HUES48 (cell line): ENCODE measurements around the gene KRTAP12-3.
"Not testable (repeated sequence)": the region's sequence is repeated elsewhere in the genome, so short reads cannot be mapped to it uniquely, and the experiment has no call there.

Source experiments
- H3K27ac ChIP-seq: one replicate; pipeline ENCODE4 v1.7.0; 2013; ENCODE audit warnings: low read depth, low read length, inconsistent platforms
- H3K27me3 ChIP-seq: 2 replicates; pipeline ENCODE4 v1.6.1; 2013; ENCODE audit warnings: mild to moderate bottlenecking, low read length; ENCODE audit not compliant: control insufficient read depth, insufficient read depth
- H3K36me3 ChIP-seq: 2 replicates; pipeline ENCODE4 v1.6.1; 2013; ENCODE audit warnings: low read length; ENCODE audit not compliant: control insufficient read depth, insufficient read depth
- H3K4me1 ChIP-seq: 2 replicates; pipeline ENCODE4 v1.6.1; 2013; ENCODE audit warnings: mild to moderate bottlenecking, low read length; ENCODE audit not compliant: control insufficient read depth, insufficient read depth
- H3K4me3 ChIP-seq: 2 replicates; pipeline ENCODE4 v1.5.1; 2013; ENCODE audit warnings: mild to moderate bottlenecking, low read depth, low read length
- H3K9ac ChIP-seq: 2 replicates; pipeline ENCODE4 v1.6.1; 2013; ENCODE audit warnings: mild to moderate bottlenecking, low read depth, low read length, moderate library complexity
- H3K9me3 ChIP-seq: 2 replicates; pipeline ENCODE4 v1.6.1; 2013; ENCODE audit warnings: low read length; ENCODE audit not compliant: control insufficient read depth, insufficient read depth

KRTAP12-3 gene

DNA sequence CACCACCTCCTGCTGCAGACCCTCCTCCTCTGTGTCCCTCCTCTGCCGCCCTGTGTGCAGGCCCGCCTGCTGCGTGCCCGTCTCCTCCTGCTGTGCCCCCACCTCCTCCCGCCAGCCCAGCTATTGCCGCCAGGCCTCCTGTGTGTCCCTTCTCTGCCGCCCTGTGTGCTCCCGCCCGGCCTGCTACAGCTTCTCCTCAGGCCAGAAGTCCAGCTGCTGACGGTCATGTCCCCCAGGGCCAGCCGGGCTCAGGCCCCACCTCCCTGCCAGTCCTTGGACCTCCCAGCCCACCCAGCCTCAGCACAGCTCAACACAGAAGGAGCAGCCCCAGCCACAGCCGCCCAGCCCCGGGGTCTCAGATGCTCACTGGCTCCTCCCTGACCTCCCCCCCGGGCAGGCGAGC lies 29.9 kb upstream of the KRTAP12-3 start:
- H3K9me3 ChIP-seq = peaks cover 20% of the 10 kb centered on the region

DNA sequence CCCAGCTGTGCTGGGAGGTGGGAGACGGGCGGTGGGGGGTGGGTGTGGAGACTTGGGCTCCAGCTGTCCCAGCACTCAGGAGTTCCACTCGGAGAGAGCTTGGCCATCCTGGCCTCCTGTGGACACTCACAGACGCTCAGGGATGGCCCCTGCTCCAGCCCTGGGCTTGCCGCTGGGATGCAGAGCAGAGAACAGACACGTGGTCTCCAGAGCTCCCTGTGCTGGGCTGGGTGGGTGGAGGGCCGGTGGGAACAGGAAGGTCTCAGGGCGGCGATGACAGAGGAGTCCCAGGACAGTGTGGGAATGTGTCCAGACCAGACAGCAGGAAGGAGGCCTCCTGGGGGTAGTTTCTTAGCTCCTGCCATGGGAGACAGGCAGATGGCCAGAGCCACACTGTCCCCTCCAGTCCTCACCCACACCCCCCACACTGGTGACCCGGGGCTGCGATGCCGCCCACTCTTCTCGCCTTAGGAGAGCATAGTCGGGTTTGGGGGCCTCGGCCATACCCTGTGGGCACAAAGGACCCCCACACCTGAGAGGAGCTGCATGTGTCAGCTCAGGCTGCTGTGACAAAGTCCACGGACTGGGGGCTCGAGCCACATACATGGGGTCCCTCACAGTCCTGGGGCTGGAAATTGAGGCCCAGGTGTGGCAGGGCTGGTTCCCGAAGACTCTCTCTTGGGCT lies 28.9 kb upstream of the KRTAP12-3 start:
- no peak overlapping the region for H3K27ac ChIP-seq
- H3K4me1 ChIP-seq = no peaks in the 10 kb centered on the region
- no peak overlapping the region for H3K4me3 ChIP-seq
- peaks cover 10% of the 10 kb centered on the region for H3K9me3 ChIP-seq
- no peaks in the 10 kb centered on the region for H3K27me3 ChIP-seq
- no peak overlapping the region for H3K9ac ChIP-seq
- no peaks in the 10 kb centered on the region for H3K36me3 ChIP-seq

More for the DNA sequence above, 29.9 kb upstream of the KRTAP12-3 start:
- H3K4me3 ChIP-seq, H3K4me1 ChIP-seq, H3K27ac ChIP-seq, H3K36me3 ChIP-seq, H3K9ac ChIP-seq, H3K27me3 ChIP-seq: not testable (repeated sequence)

GRCh38 chr21:44630440-44630839 lies 27.3 kb upstream of the KRTAP12-3 start:
- H3K9ac ChIP-seq = no peak overlapping the region
- no peaks in the 10 kb centered on the region for H3K27me3 ChIP-seq
- no peak overlapping the region for H3K4me3 ChIP-seq
- no peak overlapping the region for H3K27ac ChIP-seq
- H3K4me1 ChIP-seq = no peaks in the 10 kb centered on the region
- H3K9me3 ChIP-seq = no peaks in the 10 kb centered on the region
- no peaks in the 10 kb centered on the region for H3K36me3 ChIP-seq

GRCh38 chr21:44632067-44632466 lies 25.7 kb upstream of the KRTAP12-3 start:
- no peaks in the 10 kb centered on the region for H3K27me3 ChIP-seq
- no peak overlapping the region for H3K27ac ChIP-seq
- no peaks in the 10 kb centered on the region for H3K9me3 ChIP-seq
- no peaks in the 10 kb centered on the region for H3K4me1 ChIP-seq
- no peak overlapping the region for H3K4me3 ChIP-seq
- H3K9ac ChIP-seq = no peak overlapping the region
- H3K36me3 ChIP-seq = no peaks in the 10 kb centered on the region

- H3K27ac ChIP-seq = no peak overlapping the region
- H3K4me3 ChIP-seq = no peak overlapping the region
- H3K27me3 ChIP-seq = no peaks in the 10 kb centered on the region
- no peaks in the 10 kb centered on the region for H3K9me3 ChIP-seq
- H3K4me1 ChIP-seq = no peaks in the 10 kb centered on the region
- no peaks in the 10 kb centered on the region for H3K36me3 ChIP-seq
- H3K9ac ChIP-seq = no peak overlapping the region
Observed at GRCh38 chr21:44636209-44637017, 21.3 kb upstream of the KRTAP12-3 start.

GRCh38 chr21:44637018-44637850 lies 20.5 kb upstream of the KRTAP12-3 start, which contains the start of gene KRTAP10-10:
Gene KRTAP10-10, plus strand, starts transcription at chr21:44637356. Its CDS starts 62 bp downstream, at chr21:44637418.
- H3K27ac ChIP-seq = no peak within 1 kb of the TSS
- no peaks in the 10 kb centered on the region for H3K27me3 ChIP-seq
- H3K9ac ChIP-seq = no peak within 1 kb of the TSS
- no peaks in the 10 kb centered on the region for H3K4me1 ChIP-seq
- H3K9me3 ChIP-seq = no peaks in the 10 kb centered on the region
- H3K4me3 ChIP-seq = no peak within 1 kb of the TSS
- H3K36me3 ChIP-seq = no peaks in the 10 kb centered on the region

GRCh38 chr21:44637851-44638348 lies 19.8 kb upstream of the KRTAP12-3 start:
- not testable (repeated sequence) for H3K27me3 ChIP-seq, H3K36me3 ChIP-seq, H3K9ac ChIP-seq, H3K27ac ChIP-seq, H3K4me3 ChIP-seq, H3K4me1 ChIP-seq, H3K9me3 ChIP-seq

GRCh38 chr21:44638506-44639330 lies 19.0 kb upstream of the KRTAP12-3 start:
- not testable (repeated sequence) for H3K9ac ChIP-seq, H3K36me3 ChIP-seq, H3K9me3 ChIP-seq, H3K4me3 ChIP-seq, H3K4me1 ChIP-seq, H3K27me3 ChIP-seq, H3K27ac ChIP-seq

GRCh38 chr21:44639331-44639655 lies 18.4 kb upstream of the KRTAP12-3 start:
- Histone ChIP-seq H3K4me3 (no peak overlapping the region), H3K27ac (no peak overlapping the region), H3K9ac (no peak overlapping the region), H3K36me3 (no peaks in the 10 kb centered on the region), H3K4me1 (no peaks in the 10 kb centered on the region), H3K27me3 (no peaks in the 10 kb centered on the region), H3K9me3 (no peaks in the 10 kb centered on the region)

- no peaks in the 10 kb centered on the region for H3K27me3 ChIP-seq
- no peak overlapping the region for H3K4me3 ChIP-seq
- no peak overlapping the region for H3K9ac ChIP-seq
- H3K36me3 ChIP-seq = no peaks in the 10 kb centered on the region
- no peaks in the 10 kb centered on the region for H3K9me3 ChIP-seq
- no peaks in the 10 kb centered on the region for H3K4me1 ChIP-seq
- no peak overlapping the region for H3K27ac ChIP-seq
Observed at GRCh38 chr21:44640761-44641160, 17.0 kb upstream of the KRTAP12-3 start.
